Thyroid gland (tissue), 4 donors: ENCODE results near the gene DCAKD. TPM values are rescaled to one million over a fixed set of nuclear protein-coding genes. Genes with fewer than 3 reads are reported as not detected.
A peak's percentile ranks its signal among the peaks of the same experiment; 100 is the strongest.

Experiments
- DNase-seq, 2 donors: peaks; one replicate each; pipeline ENCODE4 v3.0.0-alpha.2; 2019
- H3K27ac ChIP-seq, 3 donors: fragments of 200-600 bp; sonication (generic); 1 replicate in 2 of 3; 2 replicates in 1 of 3; pipeline ENCODE4 v1.5.1; 2016 to 2019; ENCODE audit warnings: mild to moderate bottlenecking in 1 of 3, moderate library complexity in 1 of 3
- H3K27me3 ChIP-seq: fragments of 200-600 bp; sonication (generic); one replicate; pipeline ENCODE4 v1.5.1; 2019
- H3K36me3 ChIP-seq, 2 donors: fragments of 200-600 bp; sonication (generic); one replicate each; pipeline ENCODE4 v1.5.1; 2016 to 2019
- H3K4me1 ChIP-seq, 2 donors: fragments of 200-600 bp; sonication (generic); one replicate each; pipeline ENCODE4 v1.5.1; 2017 to 2019
- H3K4me3 ChIP-seq, 3 donors: fragments of 200-600 bp; sonication (generic); replicated peaks in 1 of 3; 1 replicate in 2 of 3; 2 replicates in 1 of 3; pipeline ENCODE4 v1.5.1; 2016; ENCODE audit warnings: mild to moderate bottlenecking in 1 of 3
- H3K9me3 ChIP-seq: fragments of 200-600 bp; sonication (generic); one replicate; pipeline ENCODE4 v1.5.1; 2017
- POLR2A ChIP-seq, 2 donors: fragments of 450-650 bp; IDR thresholded peaks; one replicate each; pipeline ENCODE4 v1.6.1; 2017; ENCODE audit warnings: antibody characterized with exemption in 2 of 2, mild to moderate bottlenecking in 2 of 2, moderate library complexity in 1 of 2
- WGBS, 2 donors: methylation state at CpG; one replicate each; pipeline ENCODE4 v1.1.5; 2017; 5-methylcytosine and 5-hydroxymethylcytosine counted together
- intact Hi-C: fragments of 100-400 bp; cut with DNase I; formaldehyde crosslinking; loops from one replicate; pipeline ENCODE4 v1.15.1; 2023
- total RNA-seq, 4 donors: library from RNA; depleted of rRNA; stranded (reverse); fragments of >200 nt; gene quantifications; one replicate each; pipeline ENCODE4 v1.2.3, GENCODE V29; 2016
- TF ChIP-seq, protein P1 (sequence below), 6 experiments: fragments of 200-600 bp in 3 of 6; fragments of 450-650 bp in 3 of 6; sonication (generic) in 3 of 6; IDR thresholded peaks; one replicate each; pipeline ENCODE4 v1.5.1; 2016 to 2019; ENCODE audit warnings: antibody characterized with exemption in 6 of 6, mild to moderate bottlenecking in 2 of 6, inconsistent platforms in 1 of 6, moderate library complexity in 1 of 6

DCAKD gene, protein sequence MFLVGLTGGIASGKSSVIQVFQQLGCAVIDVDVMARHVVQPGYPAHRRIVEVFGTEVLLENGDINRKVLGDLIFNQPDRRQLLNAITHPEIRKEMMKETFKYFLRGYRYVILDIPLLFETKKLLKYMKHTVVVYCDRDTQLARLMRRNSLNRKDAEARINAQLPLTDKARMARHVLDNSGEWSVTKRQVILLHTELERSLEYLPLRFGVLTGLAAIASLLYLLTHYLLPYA
- 100 to 1,000 TPM in 1 of 4 donors, 10 to 100 TPM in 3; 53.5 to 102 (median 72.9) TPM for total RNA-seq

DNA sequence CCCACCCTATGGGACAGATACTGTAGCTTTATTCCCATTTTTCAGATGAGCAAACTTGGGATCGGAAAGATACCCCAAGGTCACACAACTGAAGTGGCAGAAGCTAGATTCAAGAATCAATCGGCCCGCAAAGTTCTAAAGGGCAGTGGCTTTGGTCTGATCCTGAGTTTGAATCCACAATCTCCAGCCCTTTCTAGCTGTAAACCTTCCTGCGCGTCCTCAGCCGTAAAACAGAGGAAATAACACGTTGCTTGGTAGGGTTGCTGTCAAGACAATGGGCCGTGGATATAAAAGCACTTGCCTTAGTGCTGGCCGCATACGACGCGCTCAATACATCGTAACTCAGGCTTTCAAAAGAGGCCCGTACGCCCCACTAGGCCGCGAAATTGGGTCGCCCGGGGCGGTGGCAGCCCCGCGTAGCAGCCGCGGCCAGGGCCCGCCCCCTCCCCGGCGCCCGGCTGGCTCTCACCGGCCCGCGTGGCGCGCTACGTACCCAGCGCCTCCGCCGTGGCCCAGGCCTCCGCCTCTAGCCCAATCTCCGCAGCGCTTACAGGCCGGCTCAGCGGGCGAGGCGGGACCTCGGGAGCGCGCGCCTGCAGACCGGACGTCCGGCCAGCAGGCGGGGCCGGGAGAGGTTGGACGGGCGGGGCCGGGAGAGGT lies at the start of gene DCAKD:
DCAKD (minus strand) TSS at position 573 of the 660 bp plus-strand sequence. CDS start 16,747 bp downstream, outside the sequence.
- whole genome bisulfite sequencing, 2 donors: 1 to 5% methylated on average over 8 to 33 of the region's 56 CpGs
- TF ChIP-seq, protein P1, sequence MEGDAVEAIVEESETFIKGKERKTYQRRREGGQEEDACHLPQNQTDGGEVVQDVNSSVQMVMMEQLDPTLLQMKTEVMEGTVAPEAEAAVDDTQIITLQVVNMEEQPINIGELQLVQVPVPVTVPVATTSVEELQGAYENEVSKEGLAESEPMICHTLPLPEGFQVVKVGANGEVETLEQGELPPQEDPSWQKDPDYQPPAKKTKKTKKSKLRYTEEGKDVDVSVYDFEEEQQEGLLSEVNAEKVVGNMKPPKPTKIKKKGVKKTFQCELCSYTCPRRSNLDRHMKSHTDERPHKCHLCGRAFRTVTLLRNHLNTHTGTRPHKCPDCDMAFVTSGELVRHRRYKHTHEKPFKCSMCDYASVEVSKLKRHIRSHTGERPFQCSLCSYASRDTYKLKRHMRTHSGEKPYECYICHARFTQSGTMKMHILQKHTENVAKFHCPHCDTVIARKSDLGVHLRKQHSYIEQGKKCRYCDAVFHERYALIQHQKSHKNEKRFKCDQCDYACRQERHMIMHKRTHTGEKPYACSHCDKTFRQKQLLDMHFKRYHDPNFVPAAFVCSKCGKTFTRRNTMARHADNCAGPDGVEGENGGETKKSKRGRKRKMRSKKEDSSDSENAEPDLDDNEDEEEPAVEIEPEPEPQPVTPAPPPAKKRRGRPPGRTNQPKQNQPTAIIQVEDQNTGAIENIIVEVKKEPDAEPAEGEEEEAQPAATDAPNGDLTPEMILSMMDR (IDR thresholded peaks at IDR 0.05): peak in 1 of 6 experiments; percentile 21
- TF ChIP-seq POLR2A (IDR thresholded peaks at IDR 0.05): peak; percentile 45 to 92
- H3K9me3 ChIP-seq: no peaks in the 10 kb centered on the region
- H3K4me3 ChIP-seq: peak within 1 kb of the TSS; percentile 27 to 63 (median 62)
- DNase-seq: peak; percentile 96
- no peaks in the 10 kb centered on the region for H3K27me3 ChIP-seq
- intact Hi-C loops: no loop called here
- peak within 1 kb of the TSS; percentile 93 to 97 (median 94) for H3K27ac ChIP-seq
- H3K36me3 ChIP-seq: no peaks in the 10 kb centered on the region
- H3K4me1 ChIP-seq: peaks cover 21 to 23% of the 10 kb centered on the region in 2 donors

DNA sequence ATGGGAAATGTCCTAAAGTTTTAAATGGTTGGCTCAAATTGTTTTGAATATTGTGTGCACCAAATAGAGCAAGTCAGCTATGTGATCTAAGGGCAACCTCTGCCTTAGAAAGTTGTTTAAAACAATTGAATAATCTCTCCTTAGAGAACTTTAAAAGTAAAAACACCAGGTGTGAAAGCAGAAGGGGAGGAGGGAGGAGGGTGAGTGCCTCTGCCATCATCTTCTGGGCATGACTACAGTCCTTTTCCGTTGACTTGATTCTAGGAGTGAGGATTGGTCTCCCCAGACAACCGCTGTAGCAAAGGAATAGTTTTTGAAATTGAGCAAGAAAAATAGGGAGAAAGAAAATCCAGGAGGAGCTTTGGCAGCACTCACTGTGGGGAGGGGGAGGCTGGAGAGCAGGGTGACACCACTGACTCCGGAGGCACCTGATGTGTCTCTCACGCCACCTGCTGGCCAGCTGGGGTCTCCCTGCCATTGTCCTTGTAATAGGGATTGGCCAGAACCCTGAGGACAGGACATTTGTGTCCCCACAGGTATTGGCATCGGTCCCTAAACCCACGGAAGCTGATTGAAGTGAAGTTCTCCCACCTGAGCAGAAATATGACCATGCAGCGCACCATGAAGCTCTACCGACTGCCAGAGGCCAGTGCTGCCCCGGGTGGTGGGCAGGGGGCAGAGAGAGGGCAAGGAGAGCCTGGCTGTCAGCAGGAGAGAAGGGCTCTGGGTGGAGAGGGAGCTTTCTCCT lies 47.6 kb upstream of the DCAKD start:
- Histone ChIP-seq H3K27ac (peak overlapping the region in 1 of 3 donors; percentile 32), H3K9me3 (no peaks in the 10 kb centered on the region), H3K36me3 (peaks cover 60 to 75% of the 10 kb centered on the region in 2 donors), H3K27me3 (no peaks in the 10 kb centered on the region), H3K4me1 (peaks cover 0 to 36% of the 10 kb centered on the region in 2 donors), H3K4me3 (no peak overlapping the region)
- TF ChIP-seq, protein P1 (IDR thresholded peaks at IDR 0.05): peak; percentile 89 to 95 (median 92)
- TF ChIP-seq POLR2A (IDR thresholded peaks at IDR 0.05): no peak
- intact Hi-C loops: loop anchor here (5.0 kb wide), 1 partner anchor 77 kb away; no protein-coding TSS in a partner anchor
- peak; percentile 94 for DNase-seq
- WGBS, 2 donors: 31 to 48% methylated on average over 8 to 9 of the region's 9 CpGs

DNA sequence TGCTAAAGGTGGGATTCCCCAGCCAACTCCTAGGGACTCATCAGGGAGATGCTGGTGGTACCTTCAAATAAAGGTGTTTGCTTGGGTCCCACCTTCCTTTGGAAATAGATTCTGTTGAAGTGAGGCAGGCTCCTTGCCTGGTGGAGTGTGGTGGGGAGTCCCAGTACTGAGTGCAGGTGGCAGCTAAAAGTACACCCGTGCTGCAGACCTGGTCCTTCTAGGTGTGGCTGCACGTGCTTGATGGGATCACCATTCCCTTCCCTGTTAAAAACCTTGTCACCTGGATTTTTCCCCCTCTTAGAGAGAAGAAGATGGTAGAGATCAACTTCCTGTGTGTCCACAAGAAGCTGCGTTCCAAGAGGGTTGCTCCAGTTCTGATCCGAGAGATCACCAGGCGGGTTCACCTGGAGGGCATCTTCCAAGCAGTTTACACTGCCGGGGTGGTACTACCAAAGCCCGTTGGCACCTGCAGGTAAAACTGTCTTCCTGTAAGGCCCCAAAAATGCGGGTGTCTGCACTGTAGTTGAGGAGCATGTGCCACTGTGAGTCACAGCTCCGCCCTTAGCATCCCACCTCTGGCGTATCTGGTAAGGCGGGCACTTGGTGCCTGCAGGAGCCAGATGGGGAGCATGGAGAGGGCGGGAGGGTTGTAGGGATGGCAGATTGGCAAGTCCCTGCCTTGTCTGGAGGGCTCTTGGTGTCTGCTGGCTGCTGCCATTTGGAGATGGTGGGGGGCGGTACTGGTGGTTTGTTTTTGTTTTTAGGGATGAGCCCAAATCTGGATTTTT lies 46.8 kb upstream of the DCAKD start:
- intact Hi-C loops: loop anchor here (5.0 kb wide), 1 partner anchor 76 kb away; no protein-coding TSS in a partner anchor
- H3K27ac ChIP-seq: peak overlapping the region in 1 of 3 donors; percentile 32
- H3K27me3 ChIP-seq: no peaks in the 10 kb centered on the region
- DNase-seq: no peak
- TF ChIP-seq, protein P1 (IDR thresholded peaks at IDR 0.05): no peak
- no peak for TF ChIP-seq POLR2A (IDR thresholded peaks at IDR 0.05)
- H3K9me3 ChIP-seq: no peaks in the 10 kb centered on the region
- WGBS, 2 donors: 80 to 91% methylated on average over 9 to 13 of the region's 13 CpGs
- H3K36me3 ChIP-seq: peaks cover 52 to 72% of the 10 kb centered on the region in 2 donors
- H3K4me3 ChIP-seq: no peak overlapping the region
- H3K4me1 ChIP-seq: peaks cover 7 to 41% of the 10 kb centered on the region in 2 donors

DNA sequence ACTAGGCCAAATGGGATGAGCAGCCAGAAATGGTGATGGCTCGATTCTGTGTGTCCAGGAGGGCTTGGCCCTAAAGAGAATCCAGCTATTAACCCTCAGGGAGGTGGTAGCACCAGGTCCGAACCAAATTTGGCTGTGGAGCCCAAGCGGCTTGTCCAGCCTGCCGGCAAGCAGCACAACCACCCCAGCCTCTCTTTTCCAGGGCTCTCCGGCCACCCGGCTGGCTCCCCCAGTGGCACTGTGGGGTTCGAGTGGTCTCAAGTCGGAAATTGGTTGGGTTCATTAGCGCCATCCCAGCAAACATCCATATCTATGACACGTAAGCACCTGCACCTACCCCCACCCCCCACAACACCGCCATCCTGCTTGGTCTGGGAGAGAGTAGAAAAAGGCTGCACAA lies 45.5 kb upstream of the DCAKD start:
- Histone ChIP-seq H3K27me3 (no peaks in the 10 kb centered on the region), H3K9me3 (no peaks in the 10 kb centered on the region), H3K27ac (peak overlapping the region in 1 of 3 donors; percentile 4), H3K4me3 (no peak overlapping the region), H3K4me1 (peaks cover 17 to 41% of the 10 kb centered on the region in 2 donors), H3K36me3 (peaks cover 48 to 66% of the 10 kb centered on the region in 2 donors)
- TF ChIP-seq POLR2A (IDR thresholded peaks at IDR 0.05): no peak
- TF ChIP-seq, protein P1 (IDR thresholded peaks at IDR 0.05): no peak
- no peak for DNase-seq
- 91 to 95% methylated on average over 11 of the region's 11 CpGs for WGBS, 2 donors
- intact Hi-C loops: loop anchor here (5.0 kb wide), 1 partner anchor 75 kb away; no protein-coding TSS in a partner anchor
